22Rv1 (cell line): ENCODE data around the gene STRN4.
"Not testable (repeated sequence)": the region's sequence is repeated elsewhere in the genome, so short reads cannot be mapped to it uniquely, and the experiment has no call there.

Experiments used
- ZFX ChIP-seq: fragments of 450-650 bp; IDR thresholded peaks from 2 replicates; pipeline ENCODE4 v1.6.1; 2017; ENCODE audit warnings: antibody characterized with exemption, borderline replicate concordance
- TF ChIP-seq, protein P1 (sequence below): fragments of 450-650 bp; IDR thresholded peaks from 2 replicates; pipeline ENCODE4 v1.5.1; 2017; ENCODE audit warnings: mild to moderate bottlenecking

DNA sequence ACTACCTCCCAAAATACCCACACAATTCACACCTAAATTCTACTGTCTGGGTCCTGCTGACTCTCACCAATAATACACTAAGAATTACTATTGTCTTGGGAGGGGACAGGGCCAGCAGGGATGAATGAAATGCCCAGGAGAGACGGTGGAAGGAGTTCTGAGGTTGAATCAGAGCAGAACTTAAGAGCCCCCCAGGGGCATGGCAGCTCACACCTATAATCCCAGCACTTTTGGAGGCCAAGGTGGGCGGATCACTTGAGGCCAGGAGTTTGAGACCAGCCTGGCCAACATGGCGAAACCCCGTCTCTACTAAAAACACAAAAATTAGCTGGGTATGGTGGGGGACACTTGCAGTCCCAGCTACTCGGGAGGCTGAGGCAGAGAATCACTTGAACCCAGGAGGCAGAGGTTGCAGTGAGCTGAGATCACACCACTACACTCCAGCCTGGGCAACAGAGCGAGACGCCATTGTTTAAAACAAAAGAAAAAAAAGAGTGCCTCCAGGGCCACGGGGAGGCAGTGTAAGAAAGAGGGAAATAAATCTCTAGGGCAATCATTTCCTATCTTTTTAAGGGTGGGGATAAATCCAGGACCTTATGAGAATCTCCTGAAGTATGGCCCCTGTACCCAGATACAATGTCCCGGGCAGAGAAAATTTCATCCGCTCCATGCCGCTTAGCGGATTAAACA lies 31.9 kb upstream of the STRN4 start:
- TF ChIP-seq, protein P1, sequence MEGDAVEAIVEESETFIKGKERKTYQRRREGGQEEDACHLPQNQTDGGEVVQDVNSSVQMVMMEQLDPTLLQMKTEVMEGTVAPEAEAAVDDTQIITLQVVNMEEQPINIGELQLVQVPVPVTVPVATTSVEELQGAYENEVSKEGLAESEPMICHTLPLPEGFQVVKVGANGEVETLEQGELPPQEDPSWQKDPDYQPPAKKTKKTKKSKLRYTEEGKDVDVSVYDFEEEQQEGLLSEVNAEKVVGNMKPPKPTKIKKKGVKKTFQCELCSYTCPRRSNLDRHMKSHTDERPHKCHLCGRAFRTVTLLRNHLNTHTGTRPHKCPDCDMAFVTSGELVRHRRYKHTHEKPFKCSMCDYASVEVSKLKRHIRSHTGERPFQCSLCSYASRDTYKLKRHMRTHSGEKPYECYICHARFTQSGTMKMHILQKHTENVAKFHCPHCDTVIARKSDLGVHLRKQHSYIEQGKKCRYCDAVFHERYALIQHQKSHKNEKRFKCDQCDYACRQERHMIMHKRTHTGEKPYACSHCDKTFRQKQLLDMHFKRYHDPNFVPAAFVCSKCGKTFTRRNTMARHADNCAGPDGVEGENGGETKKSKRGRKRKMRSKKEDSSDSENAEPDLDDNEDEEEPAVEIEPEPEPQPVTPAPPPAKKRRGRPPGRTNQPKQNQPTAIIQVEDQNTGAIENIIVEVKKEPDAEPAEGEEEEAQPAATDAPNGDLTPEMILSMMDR = not testable (repeated sequence)
- not testable (repeated sequence) for TF ChIP-seq ZFX
